ENCODE measurements around the gene TMEM186. TPM values are rescaled to one million over a fixed set of nuclear protein-coding genes. Genes with fewer than 3 reads are reported as not detected.

The TMEM186 gene
- total RNA-seq, 2 donors from 2014 or later, result 1.8 to 3.2 TPM

DNA sequence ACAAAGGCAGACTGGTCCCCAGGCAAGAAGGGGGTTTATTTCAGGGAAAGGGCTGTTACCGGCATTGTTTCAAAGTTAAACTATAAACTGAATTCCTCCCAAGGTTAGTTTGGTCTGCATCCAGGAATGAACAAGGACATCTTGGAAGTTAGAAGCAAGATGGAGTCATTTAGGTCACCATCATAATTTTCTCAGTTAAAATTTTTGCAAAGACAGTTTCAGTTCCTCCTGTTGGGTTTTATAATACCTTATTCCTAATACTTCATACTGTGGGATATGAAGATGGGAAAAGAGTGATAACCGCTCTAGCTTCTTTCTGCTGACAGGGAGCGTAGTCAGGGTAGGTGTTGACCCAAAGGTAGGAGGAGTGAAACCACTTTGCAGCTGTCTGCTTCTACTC is 25.0 kb upstream of the TMEM186 start:
- Histone ChIP-seq H3K27me3 (replicated peaks; ENCODE audit: insufficient read depth) (no peaks in the 10 kb centered on the region), H3K4me1 (ENCODE audit: control insufficient read depth in 1 of 2, low read depth in 2 of 2) (no peaks in the 10 kb centered on the region), H3K36me3 (peaks cover 11% of the 10 kb centered on the region), H3K9me3 (no peaks in the 10 kb centered on the region), H3K4me3 (no peak overlapping the region), H3K27ac (no peak overlapping the region)
- DNase-seq (ENCODE audit: low spot score), result no peak
- TF ChIP-seq CTCF (IDR thresholded peaks at IDR 0.05), result no peak
- ATAC-seq (ENCODE audit: insufficient number of reproducible peaks, low FRiP score, low read depth), result no peak

DNA sequence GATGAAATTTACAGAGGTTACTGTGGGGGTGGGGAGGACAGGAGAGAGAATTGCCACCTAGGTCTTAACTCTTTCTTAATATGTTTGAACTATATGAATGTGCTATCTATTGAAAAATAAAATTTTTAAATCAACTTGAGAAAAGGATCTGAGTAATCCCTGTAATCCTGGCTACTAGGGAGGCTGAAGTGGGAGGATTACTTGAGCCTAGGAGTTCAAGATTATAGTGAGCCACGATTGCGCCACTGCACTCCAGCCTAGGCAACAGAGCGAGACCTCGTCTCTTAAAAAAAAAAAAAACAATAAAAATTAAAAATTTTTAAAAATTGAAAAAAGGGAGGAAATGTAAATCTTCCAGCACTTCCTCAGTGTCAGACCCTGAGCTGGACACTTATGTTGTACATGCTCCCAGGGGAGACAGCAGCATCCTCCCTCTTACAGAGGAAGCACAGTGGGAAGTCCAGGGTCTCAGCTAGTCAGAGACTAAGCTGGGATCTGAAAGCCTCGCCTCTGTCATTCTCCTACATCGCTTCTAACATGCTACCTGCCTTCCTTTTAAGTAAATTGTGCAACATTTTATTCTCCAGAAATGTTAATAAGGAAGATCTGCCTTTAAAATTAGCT is 22.1 kb upstream of the TMEM186 start:
- Histone ChIP-seq H3K9me3 (no peaks in the 10 kb centered on the region), H3K4me3 (no peak overlapping the region), H3K27me3 (replicated peaks; ENCODE audit: insufficient read depth) (no peaks in the 10 kb centered on the region), H3K36me3 (peaks cover 20% of the 10 kb centered on the region), H3K27ac (no peak overlapping the region), H3K4me1 (ENCODE audit: control insufficient read depth in 1 of 2, low read depth in 2 of 2) (no peaks in the 10 kb centered on the region)
- no peak for TF ChIP-seq CTCF (IDR thresholded peaks at IDR 0.05)
- ATAC-seq (ENCODE audit: insufficient number of reproducible peaks, low FRiP score, low read depth) (no peak), DNase-seq (ENCODE audit: low spot score) (no peak)

DNA sequence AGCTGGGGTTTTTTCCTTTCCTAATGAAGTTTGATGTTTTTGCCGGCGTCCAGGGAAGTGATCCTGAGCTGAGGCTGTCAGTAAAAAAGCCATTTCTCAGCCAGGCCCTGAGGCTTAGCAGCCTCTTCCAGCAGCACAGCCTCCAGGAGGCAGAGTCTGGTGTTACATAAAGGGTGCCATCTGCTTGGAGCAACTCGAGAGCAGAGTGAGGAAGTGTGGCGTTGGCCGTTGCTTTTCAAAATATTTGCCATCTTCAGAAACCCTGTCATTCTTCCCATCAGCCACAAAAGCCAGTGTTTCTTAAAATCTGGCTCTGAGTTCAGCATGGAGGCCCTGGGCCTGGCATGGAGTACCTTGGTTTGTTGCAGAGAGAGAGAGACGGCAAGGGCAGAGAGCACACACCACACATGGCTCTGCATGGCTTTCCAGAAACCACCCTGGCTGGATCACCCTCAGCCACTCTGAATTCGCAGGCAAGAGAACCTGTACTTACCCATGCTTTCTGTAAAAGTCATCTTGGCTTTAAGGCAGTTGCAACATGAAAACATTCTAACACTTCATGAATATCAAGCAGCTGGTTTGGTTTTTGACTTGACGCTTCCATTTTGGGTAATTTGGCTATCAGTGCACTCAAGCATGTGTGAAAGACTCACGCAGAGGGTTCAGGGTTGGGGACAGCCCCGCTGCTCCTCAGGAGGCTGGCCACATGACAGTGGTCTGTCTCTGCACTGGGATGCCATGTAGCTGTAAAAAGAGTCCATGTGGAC is 21.2 kb upstream of the TMEM186 start:
- peaks cover 28% of the 10 kb centered on the region for H3K36me3 ChIP-seq
- no peak overlapping the region for H3K4me3 ChIP-seq
- DNase-seq (ENCODE audit: low spot score) (no peak), ATAC-seq (ENCODE audit: insufficient number of reproducible peaks, low FRiP score, low read depth) (no peak)
- no peaks in the 10 kb centered on the region for H3K4me1 ChIP-seq (ENCODE audit: control insufficient read depth in 1 of 2, low read depth in 2 of 2)
- no peaks in the 10 kb centered on the region for H3K9me3 ChIP-seq
- no peak overlapping the region for H3K27ac ChIP-seq
- H3K27me3 ChIP-seq (replicated peaks; ENCODE audit: insufficient read depth), result no peaks in the 10 kb centered on the region
- no peak for TF ChIP-seq CTCF (IDR thresholded peaks at IDR 0.05)

GRCh38 chr16:8816967-8817655 is 19.7 kb upstream of the TMEM186 start:
- no peak for ATAC-seq (ENCODE audit: insufficient number of reproducible peaks, low FRiP score, low read depth)
- no peak for DNase-seq (ENCODE audit: low spot score)
- H3K4me3 ChIP-seq, result no peak overlapping the region
- TF ChIP-seq CTCF (IDR thresholded peaks at IDR 0.05), result no peak
- H3K27me3 ChIP-seq (replicated peaks; ENCODE audit: insufficient read depth), result no peaks in the 10 kb centered on the region
- no peak overlapping the region for H3K27ac ChIP-seq
- peaks cover 44% of the 10 kb centered on the region for H3K36me3 ChIP-seq
- H3K4me1 ChIP-seq (ENCODE audit: control insufficient read depth in 1 of 2, low read depth in 2 of 2), result no peaks in the 10 kb centered on the region
- H3K9me3 ChIP-seq, result no peaks in the 10 kb centered on the region

DNA sequence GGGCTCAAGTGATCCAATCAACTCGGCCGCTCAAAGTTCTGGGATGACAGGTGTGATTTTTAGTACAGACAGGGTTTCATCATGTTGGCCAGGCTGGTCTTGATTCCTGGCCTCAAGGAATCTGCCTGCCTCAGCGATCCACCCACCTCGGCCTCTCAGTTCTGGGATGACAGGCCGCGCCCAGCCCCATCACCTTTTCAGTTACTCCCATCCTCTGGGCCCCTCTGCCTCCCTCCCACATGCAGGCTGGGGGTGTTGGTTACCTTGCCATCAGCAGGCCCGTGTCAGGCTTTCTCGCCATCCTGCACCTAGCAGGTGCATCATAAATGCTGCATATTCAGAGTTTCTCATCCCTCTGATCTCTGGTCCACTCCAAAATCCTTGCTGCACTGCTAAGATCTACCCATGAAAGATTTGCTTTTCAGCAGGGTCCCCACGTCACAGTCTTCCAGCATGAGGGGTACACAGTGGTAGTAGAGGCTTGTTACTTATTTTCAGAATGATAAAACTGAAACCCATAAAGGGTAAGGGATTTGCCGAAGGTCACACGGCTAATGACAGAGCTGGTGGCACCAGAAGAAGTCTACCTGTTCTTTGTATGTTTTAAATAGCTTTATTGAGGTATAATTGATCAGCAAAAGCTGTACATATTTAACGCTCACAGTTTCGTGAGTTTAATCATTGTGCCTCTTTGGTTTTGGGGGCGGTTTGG is 16.8 kb upstream of the TMEM186 start:
- Histone ChIP-seq H3K9me3 (no peaks in the 10 kb centered on the region), H3K4me1 (ENCODE audit: control insufficient read depth in 1 of 2, low read depth in 2 of 2) (no peaks in the 10 kb centered on the region), H3K36me3 (peaks cover 60% of the 10 kb centered on the region), H3K27ac (no peak overlapping the region), H3K4me3 (no peak overlapping the region), H3K27me3 (replicated peaks; ENCODE audit: insufficient read depth) (no peaks in the 10 kb centered on the region)
- DNase-seq (ENCODE audit: low spot score) (no peak), ATAC-seq (ENCODE audit: insufficient number of reproducible peaks, low FRiP score, low read depth) (no peak)
- TF ChIP-seq CTCF (IDR thresholded peaks at IDR 0.05), result no peak
